Lung (tissue), 12 donors: Measurements from ENCODE around the gene COX7A2L. TPM values are rescaled to one million over a fixed set of nuclear protein-coding genes. Genes with fewer than 3 reads are reported as not detected.

ENCODE experiments used
- ATAC-seq: fragments of 200-7000 bp; cut with Tn5 transposase; one replicate; pipeline ENCODE4 v1.9.1; 2020; ENCODE audit warnings: moderate number of reproducible peaks; ENCODE audit not compliant: insufficient read depth, low FRiP score
- DNase-seq, 3 donors: peaks; one replicate each; pipeline ENCODE4 v3.0.0-alpha.2; 2013 to 2017
- H3K27ac ChIP-seq, 2 donors: one replicate each; pipeline ENCODE4 v1.5.1; 2013; ENCODE audit warnings: mild to moderate bottlenecking in 2 of 2, moderate library complexity in 2 of 2, control low read depth in 1 of 2, inconsistent platforms in 1 of 2, low read depth in 1 of 2, low read length in 1 of 2
- H3K27me3 ChIP-seq, 3 donors: one replicate each; pipeline ENCODE4 v1.5.1; 2013; ENCODE audit warnings: low read length in 2 of 3; ENCODE audit not compliant: control insufficient read depth in 3 of 3, insufficient read depth in 3 of 3
- H3K36me3 ChIP-seq, 4 donors: one replicate each; pipeline ENCODE4 v1.5.1; 2013; ENCODE audit warnings: low read length in 4 of 4, mild to moderate bottlenecking in 1 of 4, moderate library complexity in 1 of 4; ENCODE audit not compliant: control insufficient read depth in 4 of 4, insufficient read depth in 4 of 4
- H3K4me1 ChIP-seq, 5 donors: one replicate each; pipeline ENCODE4 v1.5.1; 2013; ENCODE audit warnings: low read length in 5 of 5, mild to moderate bottlenecking in 2 of 5, moderate library complexity in 1 of 5; ENCODE audit not compliant: control insufficient read depth in 5 of 5, insufficient read depth in 5 of 5
- H3K4me3 ChIP-seq: one replicate; pipeline ENCODE4 v1.5.1; 2013; ENCODE audit warnings: mild to moderate bottlenecking, control low read depth, moderate library complexity
- H3K9ac ChIP-seq, 2 donors: one replicate each; pipeline ENCODE4 v1.5.1; 2013; ENCODE audit warnings: low read length in 2 of 2, control low read depth in 1 of 2; ENCODE audit not compliant: insufficient read depth in 1 of 2
- H3K9me3 ChIP-seq, 4 donors: one replicate each; pipeline ENCODE4 v1.5.1; 2013; ENCODE audit warnings: low read length in 3 of 4, mild to moderate bottlenecking in 1 of 4, moderate library complexity in 1 of 4; ENCODE audit not compliant: control insufficient read depth in 4 of 4, insufficient read depth in 3 of 4
- WGBS, 2 donors: extraction: QIAGEN DNeasy Blood & Tissue Kit; methylation state at CpG; one replicate each; pipeline ENCODE4 v1.1.7; 2013; 5-methylcytosine and 5-hydroxymethylcytosine counted together
- polyA plus RNA-seq, 2 donors: library from polyadenylated mRNA; stranded (reverse); fragments of 200-250 nt; gene quantifications; one replicate each; pipeline ENCODE4 v1.2.1, GENCODE V29; 2013
- total RNA-seq, 2 donors: library from RNA; depleted of rRNA in 1 of 2; stranded (reverse); fragments of >200 nt in 1 of 2; gene quantifications; one replicate each; pipeline ENCODE4 v1.2.1, GENCODE V29; 2014 to 2021
- TF ChIP-seq, protein P1 (sequence below): IDR thresholded peaks from 2 replicates; pipeline ENCODE4 v1.5.1; 2012; ENCODE audit warnings: mild to moderate bottlenecking; ENCODE audit errors: control extremely low read depth, extremely low read depth
- donor health status: control.
- donor health status: control.
- donor health status: Bipolar disorder and iron deficiency.
- donor health status: healthy.
- donor health status: DM: yes; HTN: yes; CAD: no.

Gene COX7A2L
- total and polyA plus RNA-seq, 4 donors = 80.4 to 113 (median 103) TPM

DNA sequence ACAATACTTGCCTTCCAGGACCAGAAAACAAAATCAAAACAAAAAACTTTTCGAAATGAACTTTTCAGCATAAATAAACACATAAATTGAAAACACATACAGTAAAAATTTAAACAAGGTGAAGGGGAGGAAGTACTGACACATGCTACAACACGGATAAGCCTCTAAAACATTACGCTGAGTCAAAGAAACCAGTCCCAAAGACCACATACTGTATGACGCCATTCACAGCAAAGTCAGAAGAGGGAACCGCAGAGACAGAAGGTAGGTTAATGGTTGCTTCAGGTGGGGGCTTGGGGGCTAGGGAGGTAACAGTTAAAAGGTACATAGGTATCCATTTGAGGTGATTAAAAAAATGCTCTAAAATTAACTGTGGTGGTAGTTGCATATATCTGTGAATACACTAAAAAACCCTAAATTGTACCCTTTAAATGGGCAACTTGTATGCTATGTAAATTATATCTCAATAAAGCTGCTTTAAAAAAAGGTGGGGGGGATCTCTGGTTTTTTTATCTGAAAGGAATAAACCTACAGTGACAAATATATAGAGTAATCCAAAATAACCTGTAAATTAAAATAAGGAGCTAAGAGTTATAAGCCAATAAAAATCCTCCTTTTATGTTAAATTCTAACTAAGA is 7.1 kb downstream of the COX7A2L start:
- 75 to 83% methylated on average over 5 of the region's 5 CpGs for WGBS, 2 donors
- no peak overlapping the region for H3K9ac ChIP-seq
- TF ChIP-seq, protein P1, sequence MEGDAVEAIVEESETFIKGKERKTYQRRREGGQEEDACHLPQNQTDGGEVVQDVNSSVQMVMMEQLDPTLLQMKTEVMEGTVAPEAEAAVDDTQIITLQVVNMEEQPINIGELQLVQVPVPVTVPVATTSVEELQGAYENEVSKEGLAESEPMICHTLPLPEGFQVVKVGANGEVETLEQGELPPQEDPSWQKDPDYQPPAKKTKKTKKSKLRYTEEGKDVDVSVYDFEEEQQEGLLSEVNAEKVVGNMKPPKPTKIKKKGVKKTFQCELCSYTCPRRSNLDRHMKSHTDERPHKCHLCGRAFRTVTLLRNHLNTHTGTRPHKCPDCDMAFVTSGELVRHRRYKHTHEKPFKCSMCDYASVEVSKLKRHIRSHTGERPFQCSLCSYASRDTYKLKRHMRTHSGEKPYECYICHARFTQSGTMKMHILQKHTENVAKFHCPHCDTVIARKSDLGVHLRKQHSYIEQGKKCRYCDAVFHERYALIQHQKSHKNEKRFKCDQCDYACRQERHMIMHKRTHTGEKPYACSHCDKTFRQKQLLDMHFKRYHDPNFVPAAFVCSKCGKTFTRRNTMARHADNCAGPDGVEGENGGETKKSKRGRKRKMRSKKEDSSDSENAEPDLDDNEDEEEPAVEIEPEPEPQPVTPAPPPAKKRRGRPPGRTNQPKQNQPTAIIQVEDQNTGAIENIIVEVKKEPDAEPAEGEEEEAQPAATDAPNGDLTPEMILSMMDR = no peak
- peaks cover 4 to 15% (median 8%) of the 10 kb centered on the region in 4 donors for H3K36me3 ChIP-seq
- ATAC-seq = no peak
- no peaks in the 10 kb centered on the region for H3K27me3 ChIP-seq
- H3K4me3 ChIP-seq = no peak overlapping the region
- peaks cover 0 to 5% (median under 1%) of the 10 kb centered on the region in 5 donors for H3K4me1 ChIP-seq
- H3K9me3 ChIP-seq = no peaks in the 10 kb centered on the region
- H3K27ac ChIP-seq = no peak overlapping the region
- no peak for DNase-seq

DNA sequence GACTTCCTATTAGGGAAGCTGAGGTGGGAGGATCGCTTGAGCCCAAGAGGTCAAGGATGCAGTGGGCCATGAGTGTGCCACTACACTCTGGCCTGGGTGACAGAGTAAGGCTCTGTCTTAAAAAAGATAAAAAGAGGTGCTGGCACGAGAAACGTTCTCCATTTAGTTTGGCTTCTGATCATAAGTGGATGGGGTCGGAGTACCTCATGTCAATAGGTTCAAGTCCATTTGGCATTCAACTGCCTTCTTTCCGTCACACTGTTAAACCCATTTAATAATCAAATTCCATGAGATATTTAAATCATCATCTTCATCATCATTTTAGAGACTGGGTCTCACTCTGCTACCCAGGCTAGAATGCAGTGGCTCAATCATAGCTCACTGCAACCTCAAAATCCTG is 9.2 kb downstream of the COX7A2L start:
- no peak overlapping the region for H3K9ac ChIP-seq
- H3K9me3 ChIP-seq = no peaks in the 10 kb centered on the region
- H3K4me1 ChIP-seq = no peaks in the 10 kb centered on the region
- ATAC-seq (no peak), DNase-seq (no peak)
- no peaks in the 10 kb centered on the region for H3K27me3 ChIP-seq
- no peak overlapping the region for H3K27ac ChIP-seq
- no peak overlapping the region for H3K4me3 ChIP-seq
- WGBS, 2 donors = 90 to 96% methylated on average over 5 of the region's 5 CpGs
- peaks cover 4 to 17% (median 10%) of the 10 kb centered on the region in 4 donors for H3K36me3 ChIP-seq
- TF ChIP-seq, protein P1 = no peak

DNA sequence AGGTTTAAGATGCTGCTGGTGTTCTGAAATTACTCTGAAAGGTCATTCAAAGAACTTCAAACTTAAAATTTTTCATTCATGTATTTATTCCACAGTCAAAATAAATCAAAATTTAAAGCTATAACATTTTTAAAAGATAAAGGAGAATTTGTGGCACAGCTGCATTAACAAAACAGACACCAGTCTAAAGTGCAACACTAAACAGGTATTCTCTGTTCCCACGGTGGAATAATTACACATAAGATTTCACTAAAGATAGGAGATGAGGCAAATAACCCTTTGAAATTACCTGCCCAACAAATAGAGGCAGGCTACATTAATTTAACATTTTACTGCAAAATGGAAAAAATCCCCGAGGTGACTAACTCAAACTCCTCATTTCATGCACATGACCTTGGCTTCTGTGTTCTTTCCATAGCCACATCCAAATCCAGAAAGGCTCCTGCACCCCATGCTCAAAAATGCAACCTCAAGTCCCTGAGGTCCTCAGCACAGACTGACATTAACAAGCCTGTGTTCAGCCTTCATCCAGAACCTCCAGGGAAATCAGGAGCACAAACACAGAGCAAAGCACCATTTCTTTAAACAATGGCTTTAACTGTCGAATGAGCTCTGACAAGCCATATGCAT is 10.5 kb downstream of the COX7A2L start:
- Histone ChIP-seq H3K9ac (no peak overlapping the region), H3K4me1 (peaks cover 0 to 2% (median 0%) of the 10 kb centered on the region in 5 donors), H3K27me3 (no peaks in the 10 kb centered on the region), H3K36me3 (peaks cover 10 to 17% (median 12%) of the 10 kb centered on the region in 4 donors), H3K9me3 (no peaks in the 10 kb centered on the region), H3K4me3 (no peak overlapping the region), H3K27ac (no peak overlapping the region)
- TF ChIP-seq, protein P1 = no peak
- 85 to 94% methylated on average over 3 of the region's 3 CpGs for WGBS, 2 donors
- no peak for ATAC-seq
- DNase-seq = no peak
